Vein endothelial cell (primary cell): ENCODE data around the gene PHF5A. TPM values are rescaled to one million over a fixed set of nuclear protein-coding genes. Genes with fewer than 3 reads are reported as not detected.

Experiments used
- total RNA-seq: library from RNA; depleted of rRNA; stranded (reverse); fragments of >200 nt; gene quantifications from 2 replicates; pipeline ENCODE4 v1.2.3, GENCODE V29; 2012

Gene PHF5A
- 48.3 and 53.3 TPM in 2 replicates for total RNA-seq

GRCh38 chr22:41468381-41469217 is at the start of gene PHF5A, which contains the start of gene ACO2:
TSS of gene PHF5A (minus strand) at chr22:41468692. CDS start at chr22:41468653, 39 bp downstream.
TSS of gene ACO2 (plus strand) at chr22:41469117. CDS start at chr22:41469147, 30 bp downstream.

GRCh38 chr22:41446639-41447434 is 21.7 kb downstream of the PHF5A start, which contains the start of gene TOB2:
TSS of gene TOB2 (minus strand) at chr22:41446801. CDS start at chr22:41437345, 9,456 bp downstream.

Other genes starting within 250 kb of the PHF5A start
- gene CHADL, start 227.8 kb downstream of the PHF5A start, total RNA-seq, result 0.98 and 1.4 TPM in 2 replicates
- 133 and 171 TPM in 2 replicates for gene RANGAP1, start 182.5 kb downstream of the PHF5A start, total RNA-seq
- gene ZC3H7B, start 167.2 kb downstream of the PHF5A start, total RNA-seq, result 80.8 and 121 TPM in 2 replicates
- 3.9 and 5.2 TPM in 2 replicates for gene TEF, start 86.8 kb downstream of the PHF5A start, total RNA-seq
- 45.1 and 53.6 TPM in 2 replicates for gene TOB2, start 21.9 kb downstream of the PHF5A start, total RNA-seq
- 82.0 and 96.0 TPM in 2 replicates for gene ACO2, start 425 bp upstream of the PHF5A start, total RNA-seq
- 22.5 and 27.0 TPM in 2 replicates for gene POLR3H, start 75.8 kb upstream of the PHF5A start, total RNA-seq
- gene CSDC2, start 92.3 kb upstream of the PHF5A start, total RNA-seq, result not detected in 2 replicates
- 3.7 and 5.2 TPM in 2 replicates for gene PMM1, start 121.1 kb upstream of the PHF5A start, total RNA-seq
- gene DESI1, start 152.4 kb upstream of the PHF5A start, total RNA-seq, result 43.1 and 48.4 TPM in 2 replicates
- gene XRCC6, start 152.6 kb upstream of the PHF5A start, total RNA-seq, result 301 and 399 TPM in 2 replicates
- gene SNU13, start 220.2 kb upstream of the PHF5A start, total RNA-seq, result 86.3 and 89.8 TPM in 2 replicates
- gene MEI1, start 230.8 kb upstream of the PHF5A start, total RNA-seq, result 0.96 and 2.6 TPM in 2 replicates